ENCODE results near the gene XPO1.

- no peak for TF ChIP-seq CTCF (IDR thresholded peaks at IDR 0.05; ENCODE audit: borderline replicate concordance, extremely low read depth, low read length, poor library complexity, severe bottlenecking)
- TF ChIP-seq EZH2 (IDR thresholded peaks at IDR 0.05; ENCODE audit: borderline replicate concordance, low read depth, low read length, severe bottlenecking): no peak
Measured at GRCh38 chr2:61478086-61478485, 60.1 kb downstream of the XPO1 start.

All from DND-41 (cell line).